Naive thymus-derived CD8-positive, alpha-beta T cell (primary cell): ENCODE results near the gene XXYLT1. TPM values are rescaled to one million over a fixed set of nuclear protein-coding genes. Genes with fewer than 3 reads are reported as not detected.
A peak's percentile ranks its signal among the peaks of the same experiment; 100 is the strongest.

Source experiments
- ATAC-seq, 2 donors: fragments of 150-1000 bp; cut with Tn5 transposase in 1 of 2; sonication (Bioruptor Pico), chemical (Tn5 transposase) in 1 of 2; 1 replicate in 1 of 2; 2 replicates in 1 of 2; pipeline ENCODE4 v1.10.0; 2021; ENCODE audit warnings: mild to moderate bottlenecking in 2 of 2, moderate library complexity in 2 of 2
- POLR2A ChIA-PET: fragments of 350-600 bp; sonication (Branson Sonifier 250); formaldehyde crosslinking; loops from one replicate; lab custom pipeline; 2021; ENCODE audit warnings: antibody characterized with exemption; lab: Charles Lee
- DNase-seq, 10 donors: peaks; one replicate each; pipeline versions ENCODE4 v3.0.0 to v3.0.0-alpha.2; 2020 to 2022
- H3K27ac Mint-ChIP-seq, 10 donors: one replicate each; pipeline ENCODE4 v1.8.0; 2020 to 2022; ENCODE audit warnings: mild to moderate bottlenecking in 10 of 10, mixed read lengths in 10 of 10, moderate library complexity in 4 of 10, inconsistent platforms in 1 of 10
- H3K27me3 Mint-ChIP-seq, 5 donors: one replicate each; pipeline ENCODE4 v1.8.0; 2021 to 2022; ENCODE audit warnings: mixed read lengths in 5 of 5
- H3K36me3 Mint-ChIP-seq, 3 donors: one replicate each; pipeline ENCODE4 v1.8.0; 2020 to 2022; ENCODE audit warnings: mixed read lengths in 3 of 3, mild to moderate bottlenecking in 2 of 3, inconsistent platforms in 1 of 3
- H3K4me1 Mint-ChIP-seq, 4 donors: one replicate each; pipeline ENCODE4 v1.8.0; 2021 to 2022; ENCODE audit warnings: mixed read lengths in 4 of 4
- H3K4me3 Mint-ChIP-seq, 10 donors: one replicate each; pipeline ENCODE4 v1.8.0; 2020 to 2022; ENCODE audit warnings: mild to moderate bottlenecking in 10 of 10, mixed read lengths in 10 of 10, moderate library complexity in 6 of 10, inconsistent platforms in 1 of 10
- H3K9me3 Mint-ChIP-seq, 9 donors: one replicate each; pipeline ENCODE4 v1.8.0; 2020 to 2022; ENCODE audit warnings: mixed read lengths in 9 of 9, mild to moderate bottlenecking in 3 of 9, inconsistent platforms in 1 of 9, moderate library complexity in 1 of 9
- polyA plus RNA-seq, 3 donors: library from polyadenylated mRNA; unstranded; fragments of 300-500 nt; fragmentation: Illumina TruSeq; gene quantifications; one replicate each; pipeline ENCODE4 v1.2.3, GENCODE V29; 2021
- total RNA-seq, 8 experiments: library from RNA in 2 of 8; stranded (reverse) in 2 of 8; gene quantifications; one replicate each; pipeline ENCODE4 v1.2.3 and lab custom pipeline; 2021 to 2026

The XXYLT1 gene
- total and polyA plus RNA-seq, 5 experiments from 2014 or later, result 5.4 to 8.3 (median 6.3) TPM

DNA sequence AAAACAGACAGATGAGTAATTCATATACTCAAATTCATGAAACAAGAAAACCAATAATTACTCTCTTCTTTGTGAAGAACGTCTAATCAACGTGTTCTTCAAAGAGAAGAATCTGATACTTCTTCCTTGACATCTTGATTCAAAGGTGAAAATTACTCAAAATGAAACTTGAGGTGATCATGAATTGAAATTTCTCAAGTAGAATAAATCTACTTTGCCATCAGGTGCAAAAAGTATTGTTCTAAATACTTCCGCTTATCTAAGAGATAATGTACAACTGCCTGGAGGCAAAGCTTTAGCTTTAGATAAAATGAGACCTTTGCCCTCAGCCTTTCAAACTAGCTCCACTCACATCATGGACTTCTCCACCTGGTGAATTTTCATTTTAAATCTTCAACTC lies 13.9 kb upstream of the XXYLT1 start:
- H3K27ac Mint-ChIP-seq, result peak overlapping the region in 1 of 10 donors; percentile 6
- POLR2A ChIA-PET, result no interaction called here
- H3K4me3 Mint-ChIP-seq, result no peak overlapping the region
- H3K4me1 Mint-ChIP-seq, result peaks cover 0 to 2% (median 0%) of the 10 kb centered on the region in 4 donors
- DNase-seq (no peak), ATAC-seq (no peak)
- H3K36me3 Mint-ChIP-seq, result peaks cover 0 to 74% (median 4%) of the 10 kb centered on the region in 3 donors
- no peaks in the 10 kb centered on the region for H3K27me3 Mint-ChIP-seq
- no peaks in the 10 kb centered on the region for H3K9me3 Mint-ChIP-seq

- no peak for ATAC-seq
- no peaks in the 10 kb centered on the region for H3K27me3 Mint-ChIP-seq
- POLR2A ChIA-PET, result no interaction called here
- no peak overlapping the region for H3K4me3 Mint-ChIP-seq
- H3K9me3 Mint-ChIP-seq, result no peaks in the 10 kb centered on the region
- DNase-seq, result no peak
- H3K4me1 Mint-ChIP-seq, result peaks cover 0 to 2% (median 0%) of the 10 kb centered on the region in 4 donors
- peaks cover 0 to 67% (median 2%) of the 10 kb centered on the region in 3 donors for H3K36me3 Mint-ChIP-seq
- H3K27ac Mint-ChIP-seq, result peak overlapping the region in 2 of 10 donors; percentile 31 to 40
These were observed 12.0 kb upstream of the XXYLT1 start for GRCh38 chr3:195282961-195283360.

- peaks cover 6 to 15% (median 15%) of the 10 kb centered on the region in 4 donors for H3K4me1 Mint-ChIP-seq
- no peaks in the 10 kb centered on the region for H3K27me3 Mint-ChIP-seq
- peaks cover 0 to 14% (median 0%) of the 10 kb centered on the region in 3 donors for H3K36me3 Mint-ChIP-seq
- H3K4me3 Mint-ChIP-seq, result no peak overlapping the region
- peak overlapping the region in 4 of 10 donors; percentile 0 to 51 (median 20) for H3K27ac Mint-ChIP-seq
- no peaks in the 10 kb centered on the region for H3K9me3 Mint-ChIP-seq
- no peak for DNase-seq
- ATAC-seq, result no peak
- POLR2A ChIA-PET, result interaction anchor here (0.5 kb wide), 1 partner anchor 267 kb away, joined by 3 read pairs; no protein-coding TSS in a partner anchor
These were observed 3.5 kb upstream of the XXYLT1 start for GRCh38 chr3:195274259-195274966.

GRCh38 chr3:195271410-195272243 lies 668 bp upstream of the XXYLT1 start:
- H3K27ac Mint-ChIP-seq, result peak overlapping the region; percentile 62 to 91 (median 82)

DNA sequence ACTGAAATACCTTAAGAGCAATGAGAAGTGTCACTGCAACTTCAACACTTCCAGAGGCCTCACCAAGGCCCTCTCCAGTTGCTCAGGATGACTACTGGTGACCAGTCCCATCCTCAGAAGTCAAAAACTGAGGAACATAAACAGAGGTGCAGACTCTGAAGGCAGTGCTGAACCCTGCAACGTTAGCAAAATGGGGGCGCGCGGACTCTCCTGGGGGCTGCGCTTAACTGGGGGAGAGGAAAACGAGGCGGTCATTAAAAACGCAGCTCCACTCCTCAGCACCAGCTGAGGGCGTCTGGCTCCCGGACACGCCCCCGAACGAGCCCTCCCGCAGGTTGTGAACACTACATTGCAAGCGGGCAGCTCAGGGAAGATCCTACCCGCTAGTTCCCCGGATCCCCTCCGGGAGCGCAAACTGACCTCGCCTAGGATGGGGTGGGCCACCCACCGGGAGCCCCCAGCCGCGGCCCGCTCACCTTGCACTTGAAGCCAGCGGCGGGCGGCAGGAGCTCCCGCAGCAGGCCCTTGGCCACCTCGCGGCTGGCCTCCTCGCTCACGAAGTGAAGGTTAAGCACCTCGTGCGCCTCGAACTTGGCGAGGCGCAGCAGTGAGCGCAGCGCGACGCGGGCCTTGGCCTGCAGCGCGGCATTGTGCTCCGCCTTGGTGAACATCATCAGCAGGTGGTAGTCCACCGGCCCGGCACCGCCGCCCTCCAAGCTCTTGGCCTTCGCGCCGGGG lies 711 bp downstream of the XXYLT1 start:
- Mint-ChIP-seq H3K4me3 (peak overlapping the region; percentile 77 to 88 (median 84)), H3K27me3 (no peaks in the 10 kb centered on the region), H3K36me3 (peaks cover 0 to 14% (median 4%) of the 10 kb centered on the region in 3 donors), H3K4me1 (peaks cover 16 to 34% (median 29%) of the 10 kb centered on the region in 4 donors), H3K27ac (peak overlapping the region in 9 of 10 donors; percentile 31 to 85 (median 77)), H3K9me3 (no peaks in the 10 kb centered on the region)
- DNase-seq (peak in 3 of 10 donors; percentile 28 to 36 (median 29)), ATAC-seq (peak in 1 of 2 donors; percentile 12)
- POLR2A ChIA-PET, result interaction anchor here (0.5 to 3.6 kb wide), 16 partner anchors 9 to 598 kb away, joined by 3 to 30 read pairs (median 8); partner anchors contain the start of genes ACAP2, FAM43A, LSG1 and PPP1R2

More at GRCh38 chr3:195271410-195272243, 668 bp upstream of the XXYLT1 start:
- Mint-ChIP-seq H3K4me3 (peak overlapping the region; percentile 79 to 92 (median 90)), H3K4me1 (peaks cover 16 to 34% (median 26%) of the 10 kb centered on the region in 4 donors), H3K27me3 (no peaks in the 10 kb centered on the region), H3K9me3 (no peaks in the 10 kb centered on the region), H3K36me3 (peaks cover 0 to 5% (median 0%) of the 10 kb centered on the region in 3 donors)
- peak; percentile 75 to 90 (median 86) for DNase-seq
- peak; percentile 69 to 74 for ATAC-seq
- POLR2A ChIA-PET, result interaction anchor here (0.6 to 3.6 kb wide), 15 partner anchors 10 to 784 kb away, joined by 3 to 30 read pairs (median 8); partner anchors contain the start of genes ACAP2, FAM43A, LSG1 and PPP1R2

DNA sequence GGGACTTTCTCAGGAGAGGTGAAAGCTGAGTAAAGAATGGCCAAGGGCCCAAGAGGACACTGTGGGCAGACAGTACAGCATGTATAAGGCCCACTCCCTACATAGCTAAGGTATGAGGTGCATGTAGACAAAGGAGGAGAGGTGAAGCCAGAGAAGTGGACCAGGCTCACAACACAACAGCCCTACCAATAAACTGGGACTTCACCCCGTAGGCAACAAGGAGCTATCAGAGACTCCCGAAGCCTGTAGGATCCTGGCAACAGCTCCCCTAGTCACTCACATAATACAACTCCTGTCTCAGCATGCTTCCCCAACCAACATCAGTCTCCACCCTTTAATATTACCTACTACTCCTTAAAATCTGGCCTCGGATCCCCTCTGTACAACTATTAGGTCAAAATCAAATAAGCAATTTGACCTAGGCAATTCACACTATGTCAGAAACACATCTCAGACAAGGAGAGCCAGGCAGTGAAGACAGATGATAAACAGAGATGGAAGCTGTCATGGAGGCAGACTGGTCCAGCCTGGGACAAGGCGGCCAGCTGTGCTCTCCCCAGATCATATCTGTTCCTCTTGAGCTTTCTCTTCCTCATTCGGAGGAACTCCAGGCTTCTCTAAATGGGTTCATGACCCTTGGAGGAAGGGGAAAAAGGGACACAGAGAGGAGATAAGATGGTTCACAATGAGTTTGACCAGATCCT lies 1.4 kb downstream of the XXYLT1 start:
- POLR2A ChIA-PET, result interaction anchor here (0.6 to 3.6 kb wide), 10 partner anchors 8 to 598 kb away, joined by 3 to 30 read pairs (median 13); partner anchors contain the start of genes ACAP2, FAM43A, LSG1 and PPP1R2
- H3K4me3 Mint-ChIP-seq, result peak overlapping the region; percentile 77 to 88 (median 84)
- H3K36me3 Mint-ChIP-seq, result peaks cover 0 to 20% (median 5%) of the 10 kb centered on the region in 3 donors
- H3K4me1 Mint-ChIP-seq, result peaks cover 16 to 34% (median 30%) of the 10 kb centered on the region in 4 donors
- H3K9me3 Mint-ChIP-seq, result no peaks in the 10 kb centered on the region
- ATAC-seq, result no peak
- peak overlapping the region in 8 of 10 donors; percentile 13 to 83 (median 64) for H3K27ac Mint-ChIP-seq
- no peak for DNase-seq
- no peaks in the 10 kb centered on the region for H3K27me3 Mint-ChIP-seq

DNA sequence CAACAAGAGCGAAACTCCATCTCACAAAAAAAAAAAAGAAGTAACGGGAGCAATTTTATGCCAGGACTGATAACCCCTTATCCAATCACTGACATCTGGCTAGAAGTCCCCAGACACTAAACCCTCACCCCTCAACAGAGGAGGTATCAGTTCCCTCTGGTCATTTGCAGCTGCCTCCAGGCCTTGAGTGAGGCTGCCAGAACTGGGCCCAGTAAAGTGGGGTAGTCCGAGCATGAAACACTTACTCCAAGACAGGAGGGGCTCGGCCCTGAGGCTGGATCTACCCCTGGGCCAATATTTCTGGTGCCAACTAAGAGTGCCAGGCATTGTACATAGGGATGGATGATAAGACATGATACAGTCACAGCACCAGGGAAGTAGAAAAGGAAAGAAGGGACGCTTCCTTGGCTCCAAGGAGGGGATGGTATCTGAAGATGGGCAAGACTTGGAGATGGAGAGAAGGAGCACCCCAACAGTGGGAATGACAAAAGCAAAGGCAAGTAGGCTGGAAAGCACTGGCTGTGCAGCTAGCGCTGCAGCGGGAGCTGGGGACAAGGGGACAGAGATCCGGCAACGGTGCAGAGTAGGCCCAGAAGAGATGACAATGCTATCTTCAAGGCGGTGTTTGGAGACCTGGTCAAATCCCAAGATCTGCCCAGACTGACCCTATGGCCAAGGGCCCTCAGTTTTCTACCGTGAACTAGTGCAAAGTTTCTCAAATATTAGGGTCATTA lies 2.2 kb downstream of the XXYLT1 start:
- H3K36me3 Mint-ChIP-seq, result peaks cover 0 to 20% (median 5%) of the 10 kb centered on the region in 3 donors
- H3K27ac Mint-ChIP-seq, result peak overlapping the region in 3 of 10 donors; percentile 37 to 63 (median 49)
- DNase-seq (no peak), ATAC-seq (no peak)
- H3K4me3 Mint-ChIP-seq, result peak overlapping the region in 9 of 10 donors; percentile 3 to 87 (median 56)
- no peaks in the 10 kb centered on the region for H3K9me3 Mint-ChIP-seq
- no peaks in the 10 kb centered on the region for H3K27me3 Mint-ChIP-seq
- POLR2A ChIA-PET, result interaction anchor here (3.0 to 3.6 kb wide), 4 partner anchors 8 to 597 kb away, joined by 21 to 30 read pairs (median 24); partner anchors contain the start of genes FAM43A, LSG1 and PPP1R2
- H3K4me1 Mint-ChIP-seq, result peaks cover 16 to 34% (median 33%) of the 10 kb centered on the region in 4 donors

DNA sequence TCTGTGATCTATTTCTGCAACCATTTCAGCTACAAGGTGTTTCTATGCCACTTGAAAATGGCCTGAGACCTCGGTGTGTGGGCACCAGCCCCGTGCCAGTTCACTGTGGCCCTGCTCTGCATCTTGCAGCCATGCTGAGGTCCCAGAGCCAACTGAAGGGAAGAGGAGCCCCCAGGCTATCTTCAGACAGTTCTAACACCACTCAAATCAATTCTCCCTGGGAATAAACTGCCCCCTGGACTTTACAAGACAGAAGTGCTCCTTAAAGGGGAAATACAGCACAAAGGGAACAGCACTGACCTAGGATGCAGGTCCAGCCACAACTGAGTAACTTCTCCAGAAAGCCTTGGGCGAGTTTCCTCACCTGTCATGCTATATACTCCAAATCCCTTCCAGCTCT lies 3.9 kb downstream of the XXYLT1 start:
- DNase-seq, result no peak
- Mint-ChIP-seq H3K36me3 (peaks cover 0 to 20% (median 5%) of the 10 kb centered on the region in 3 donors), H3K27ac (no peak overlapping the region), H3K9me3 (no peaks in the 10 kb centered on the region), H3K4me3 (no peak overlapping the region), H3K4me1 (peaks cover 15 to 34% (median 33%) of the 10 kb centered on the region in 4 donors), H3K27me3 (no peaks in the 10 kb centered on the region)
- POLR2A ChIA-PET, result no interaction called here
- ATAC-seq, result no peak

DNA sequence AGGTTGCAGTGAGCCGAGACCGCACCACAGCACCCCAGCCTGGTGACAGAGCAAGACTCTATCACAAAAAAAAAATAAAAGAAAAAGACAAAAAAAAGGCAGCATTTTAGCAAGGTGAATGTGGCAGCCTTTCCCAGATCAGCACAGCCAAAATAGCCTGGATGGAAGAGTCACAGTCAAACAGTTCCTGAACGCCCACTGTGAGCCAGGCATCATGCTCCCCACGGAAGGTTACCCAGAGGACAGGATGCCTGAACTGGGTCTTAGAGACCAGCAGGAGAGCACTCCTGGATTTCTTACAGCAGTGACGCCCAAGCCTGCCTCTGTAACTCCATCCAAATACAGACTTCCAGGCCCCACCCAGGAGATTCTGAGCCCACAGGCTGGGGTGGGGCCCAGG lies 4.5 kb downstream of the XXYLT1 start:
- Mint-ChIP-seq H3K4me3 (no peak overlapping the region), H3K36me3 (peaks cover 0 to 20% (median 5%) of the 10 kb centered on the region in 3 donors), H3K9me3 (no peaks in the 10 kb centered on the region), H3K27me3 (no peaks in the 10 kb centered on the region), H3K4me1 (peaks cover 13 to 31% (median 28%) of the 10 kb centered on the region in 4 donors), H3K27ac (no peak overlapping the region)
- DNase-seq (no peak), ATAC-seq (no peak)
- POLR2A ChIA-PET, result no interaction called here

DNA sequence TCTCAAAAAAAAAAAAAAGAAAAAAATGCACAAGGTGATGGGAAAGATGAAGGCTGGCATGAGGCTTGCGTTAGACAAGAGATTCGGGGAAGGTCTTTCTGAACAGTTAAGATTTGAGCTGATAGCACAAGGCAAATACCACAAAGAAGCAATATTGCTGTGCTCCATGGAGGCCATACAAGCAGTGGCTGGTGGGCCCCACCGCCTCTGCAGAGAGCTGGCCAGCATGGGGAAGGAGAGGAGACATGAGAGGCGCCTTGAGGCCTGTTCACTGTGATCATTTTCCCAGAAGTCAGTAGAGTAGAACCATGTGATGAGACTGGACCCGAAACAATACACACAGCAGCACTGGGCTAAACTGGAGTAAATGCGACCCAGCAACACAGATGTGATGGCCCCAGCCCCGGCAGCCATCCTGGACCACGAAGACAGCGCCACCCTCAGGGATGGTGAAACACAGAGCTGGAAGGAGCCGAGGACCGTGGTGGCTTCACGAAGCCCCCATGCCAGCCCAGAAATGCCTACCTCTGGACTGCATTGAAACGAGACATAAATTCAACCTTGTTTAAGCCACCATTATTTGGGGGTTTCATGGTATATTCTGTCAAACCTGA lies 5.5 kb downstream of the XXYLT1 start:
- no peaks in the 10 kb centered on the region for H3K9me3 Mint-ChIP-seq
- H3K4me3 Mint-ChIP-seq, result no peak overlapping the region
- DNase-seq (no peak), ATAC-seq (no peak)
- peaks cover 0 to 20% (median 5%) of the 10 kb centered on the region in 3 donors for H3K36me3 Mint-ChIP-seq
- peaks cover 13 to 40% (median 37%) of the 10 kb centered on the region in 4 donors for H3K4me1 Mint-ChIP-seq
- H3K27me3 Mint-ChIP-seq, result no peaks in the 10 kb centered on the region
- peak overlapping the region in 1 of 10 donors; percentile 5 for H3K27ac Mint-ChIP-seq
- POLR2A ChIA-PET, result interaction anchor here (0.7 to 1.0 kb wide), 2 partner anchors 582 to 593 kb away, joined by 3 read pairs; no protein-coding TSS in a partner anchor
